Lung (tissue), 12 donors: ENCODE data around the gene MAP3K10. TPM values are rescaled to one million over a fixed set of nuclear protein-coding genes. Genes with fewer than 3 reads are reported as not detected.

Experiments
- ATAC-seq: fragments of 200-7000 bp; cut with Tn5 transposase; one replicate; pipeline ENCODE4 v1.9.1; 2020; ENCODE audit warnings: moderate number of reproducible peaks; ENCODE audit not compliant: insufficient read depth, low FRiP score
- DNase-seq, 3 donors: peaks; one replicate each; pipeline ENCODE4 v3.0.0-alpha.2; 2013 to 2017
- H3K27ac ChIP-seq, 2 donors: one replicate each; pipeline ENCODE4 v1.5.1; 2013; ENCODE audit warnings: mild to moderate bottlenecking in 2 of 2, moderate library complexity in 2 of 2, control low read depth in 1 of 2, inconsistent platforms in 1 of 2, low read depth in 1 of 2, low read length in 1 of 2
- H3K27me3 ChIP-seq, 3 donors: one replicate each; pipeline ENCODE4 v1.5.1; 2013; ENCODE audit warnings: low read length in 2 of 3; ENCODE audit not compliant: control insufficient read depth in 3 of 3, insufficient read depth in 3 of 3
- H3K36me3 ChIP-seq, 4 donors: one replicate each; pipeline ENCODE4 v1.5.1; 2013; ENCODE audit warnings: low read length in 4 of 4, mild to moderate bottlenecking in 1 of 4, moderate library complexity in 1 of 4; ENCODE audit not compliant: control insufficient read depth in 4 of 4, insufficient read depth in 4 of 4
- H3K4me1 ChIP-seq, 5 donors: one replicate each; pipeline ENCODE4 v1.5.1; 2013; ENCODE audit warnings: low read length in 5 of 5, mild to moderate bottlenecking in 2 of 5, moderate library complexity in 1 of 5; ENCODE audit not compliant: control insufficient read depth in 5 of 5, insufficient read depth in 5 of 5
- H3K4me3 ChIP-seq: one replicate; pipeline ENCODE4 v1.5.1; 2013; ENCODE audit warnings: mild to moderate bottlenecking, control low read depth, moderate library complexity
- H3K9ac ChIP-seq, 2 donors: one replicate each; pipeline ENCODE4 v1.5.1; 2013; ENCODE audit warnings: low read length in 2 of 2, control low read depth in 1 of 2; ENCODE audit not compliant: insufficient read depth in 1 of 2
- H3K9me3 ChIP-seq, 4 donors: one replicate each; pipeline ENCODE4 v1.5.1; 2013; ENCODE audit warnings: low read length in 3 of 4, mild to moderate bottlenecking in 1 of 4, moderate library complexity in 1 of 4; ENCODE audit not compliant: control insufficient read depth in 4 of 4, insufficient read depth in 3 of 4
- CTCF ChIP-seq: IDR thresholded peaks from 2 replicates; pipeline ENCODE4 v1.5.1; 2012; ENCODE audit warnings: mild to moderate bottlenecking; ENCODE audit errors: control extremely low read depth, extremely low read depth
- WGBS, 2 donors: extraction: QIAGEN DNeasy Blood & Tissue Kit; methylation state at CpG; one replicate each; pipeline ENCODE4 v1.1.7; 2013; 5-methylcytosine and 5-hydroxymethylcytosine counted together
- polyA plus RNA-seq, 2 donors: library from polyadenylated mRNA; stranded (reverse); fragments of 200-250 nt; gene quantifications; one replicate each; pipeline ENCODE4 v1.2.1, GENCODE V29; 2013
- total RNA-seq, 2 donors: library from RNA; depleted of rRNA in 1 of 2; stranded (reverse); fragments of >200 nt in 1 of 2; gene quantifications; one replicate each; pipeline ENCODE4 v1.2.1, GENCODE V29; 2014 to 2021
- donor health status: control.
- donor health status: control.
- donor health status: Bipolar disorder and iron deficiency.
- donor health status: healthy.
- donor health status: DM: yes; HTN: yes; CAD: no.

The MAP3K10 gene
- total and polyA plus RNA-seq, 4 donors = 4.4 to 18.0 (median 11.3) TPM

- DNase-seq (peak in 1 of 3 donors; percentile 6), ATAC-seq (no peak)
- H3K9ac ChIP-seq = no peak overlapping the region
- no peak overlapping the region for H3K27ac ChIP-seq
- WGBS, 2 donors = 88% methylated on average over 5 of the region's 5 CpGs
- peaks cover 0 to 12% (median 0%) of the 10 kb centered on the region in 5 donors for H3K4me1 ChIP-seq
- TF ChIP-seq CTCF = no peak
- H3K4me3 ChIP-seq = no peak overlapping the region
- no peaks in the 10 kb centered on the region for H3K9me3 ChIP-seq
- H3K36me3 ChIP-seq = peaks cover 0 to under 1% (median 0%) of the 10 kb centered on the region in 4 donors
- H3K27me3 ChIP-seq = no peaks in the 10 kb centered on the region
Measured at GRCh38 chr19:40192758-40193586, 1.7 kb downstream of the MAP3K10 start.

GRCh38 chr19:40193587-40193849 is 2.3 kb downstream of the MAP3K10 start:
- ATAC-seq = no peak
- no peaks in the 10 kb centered on the region for H3K9me3 ChIP-seq
- H3K4me3 ChIP-seq = no peak overlapping the region
- no peak overlapping the region for H3K9ac ChIP-seq
- no peak for DNase-seq
- no peak for TF ChIP-seq CTCF
- no peaks in the 10 kb centered on the region for H3K27me3 ChIP-seq
- peaks cover 0 to 4% (median 2%) of the 10 kb centered on the region in 4 donors for H3K36me3 ChIP-seq
- no peak overlapping the region for H3K27ac ChIP-seq
- H3K4me1 ChIP-seq = peaks cover 0 to 12% (median 0%) of the 10 kb centered on the region in 5 donors
- WGBS, 2 donors = 87 to 96% methylated on average over 3 of the region's 3 CpGs

GRCh38 chr19:40198272-40198990 is 7.2 kb downstream of the MAP3K10 start:
- 97 to 98% methylated on average over 29 of the region's 29 CpGs for WGBS, 2 donors
- Histone ChIP-seq H3K27me3 (no peaks in the 10 kb centered on the region), H3K9me3 (no peaks in the 10 kb centered on the region), H3K4me3 (no peak overlapping the region), H3K9ac (no peak overlapping the region), H3K27ac (no peak overlapping the region), H3K4me1 (peaks cover 0 to 1% (median 0%) of the 10 kb centered on the region in 5 donors), H3K36me3 (peaks cover 0 to 9% (median 5%) of the 10 kb centered on the region in 4 donors)
- TF ChIP-seq CTCF = no peak
- ATAC-seq (no peak), DNase-seq (no peak)
